GM13977 (cell line): ENCODE measurements around the gene CCDC68.

Experiments used
- DNase-seq: peaks from one replicate; pipeline ENCODE4 v3.0.0; 2012; ENCODE audit warnings: low spot score
- CTCF ChIP-seq: IDR thresholded peaks from 2 replicates; pipeline ENCODE4 v1.5.1; 2012; ENCODE audit warnings: mild to moderate bottlenecking, control low read depth; ENCODE audit not compliant: insufficient read depth; ENCODE audit errors: extremely low read depth, missing control alignments
- in situ Hi-C: fragments of 300-500 bp; cut with MboI; formaldehyde crosslinking; loops from one replicate; pipeline ENCODE4 v1.12.0; 2022; ENCODE audit warnings: low sequenced_read_pairs, low pct_unique_long_range_greater_than_20kb, mixed read lengths, inconsistent platforms; ENCODE audit not compliant: unreplicated experiment

Gene CCDC68

GRCh38 chr18:54918060-54918459, 41.2 kb downstream of the CCDC68 start:
- in situ Hi-C loops: no loop called here
- DNase-seq: no peak
- no peak for TF ChIP-seq CTCF

- DNase-seq: no peak
- TF ChIP-seq CTCF: peak; percentile 23
- in situ Hi-C loops: no loop called here
Observed at GRCh38 chr18:54916507-54916906, 42.8 kb downstream of the CCDC68 start.

- DNase-seq: no peak
- in situ Hi-C loops: no loop called here
Observed at GRCh38 chr18:54914816-54915215, 44.4 kb downstream of the CCDC68 start.

GRCh38 chr18:54911551-54911950, 47.7 kb downstream of the CCDC68 start:
- in situ Hi-C loops: no loop called here
- no peak for DNase-seq
- TF ChIP-seq CTCF: no peak

More at GRCh38 chr18:54914816-54915215, 44.4 kb downstream of the CCDC68 start:
- no peak for TF ChIP-seq CTCF

- in situ Hi-C loops: no loop called here
- no peak for DNase-seq
- TF ChIP-seq CTCF: no peak
Observed at GRCh38 chr18:54910161-54910919, 48.9 kb downstream of the CCDC68 start.

GRCh38 chr18:54909538-54909937, 49.7 kb downstream of the CCDC68 start:
- no peak for TF ChIP-seq CTCF
- in situ Hi-C loops: no loop called here
- no peak for DNase-seq
